Sigmoid colon (tissue), 7 donors: Measurements from ENCODE around the gene MOAP1. TPM values are rescaled to one million over a fixed set of nuclear protein-coding genes. Genes with fewer than 3 reads are reported as not detected.

Experiments
- DNase-seq: peaks from one replicate; pipeline ENCODE4 v3.0.0-alpha.2; 2019
- H3K27ac ChIP-seq, 4 donors: fragments of 200-600 bp; sonication (generic); one replicate each; pipeline ENCODE4 v1.5.1; 2016 to 2019; ENCODE audit warnings: mild to moderate bottlenecking in 1 of 4
- H3K27me3 ChIP-seq, 3 donors: fragments of 200-600 bp; sonication (generic); one replicate each; pipeline ENCODE4 v1.5.1; 2019; ENCODE audit warnings: mild to moderate bottlenecking in 1 of 3
- H3K36me3 ChIP-seq, 4 donors: fragments of 200-600 bp; sonication (generic); one replicate each; pipeline ENCODE4 v1.5.1; 2016 to 2019
- H3K4me1 ChIP-seq, 4 donors: fragments of 200-600 bp; sonication (generic); one replicate each; pipeline ENCODE4 v1.5.1; 2017 to 2019
- H3K4me3 ChIP-seq, 4 donors: fragments of 200-600 bp; sonication (generic); one replicate each; pipeline ENCODE4 v1.5.1; 2017 to 2019; ENCODE audit warnings: mild to moderate bottlenecking in 2 of 4, moderate library complexity in 1 of 4
- H3K9me3 ChIP-seq, 4 donors: fragments of 200-600 bp in 3 of 4; sonication (generic) in 3 of 4; one replicate each; pipeline versions ENCODE4 v1.5.1 to v1.6.1; 2013 to 2019
- EP300 ChIP-seq, 4 donors: sonication (generic); formaldehyde crosslinking; IDR thresholded peaks; one replicate each; pipeline ENCODE4 v1.6.1; 2017; ENCODE audit warnings: antibody characterized with exemption in 4 of 4
- POLR2A ChIP-seq, 2 donors: fragments of 450-650 bp; IDR thresholded peaks; one replicate each; pipeline ENCODE4 v1.6.1; 2016; ENCODE audit warnings: antibody characterized with exemption in 2 of 2, mild to moderate bottlenecking in 2 of 2, moderate library complexity in 2 of 2
- POLR2AphosphoS5 ChIP-seq, 4 donors: sonication (generic); formaldehyde crosslinking; IDR thresholded peaks; one replicate each; pipeline ENCODE4 v1.6.1; 2017; ENCODE audit warnings: antibody characterized with exemption in 4 of 4
- WGBS, 2 donors: extraction: QIAGEN DNeasy Blood & Tissue Kit; methylation state at CpG; one replicate each; pipeline ENCODE4 v1.1.7; 2013; 5-methylcytosine and 5-hydroxymethylcytosine counted together
- intact Hi-C: fragments of 100-400 bp; cut with DNase I; formaldehyde crosslinking; loops from one replicate; pipeline ENCODE4 v1.15.1; 2023
- polyA plus RNA-seq, 3 donors: library from polyadenylated mRNA; stranded (reverse); fragments of 200-250 nt; gene quantifications; one replicate each; pipeline ENCODE4 v1.2.3, GENCODE V29; 2013
- total RNA-seq, 4 donors: library from RNA; depleted of rRNA; stranded (reverse); fragments of >200 nt; gene quantifications; one replicate each; pipeline ENCODE4 v1.1.0, GENCODE V29; 2016
- TF ChIP-seq, protein P1 (sequence below), 4 experiments: fragments of 450-650 bp in 3 of 4; fragments of 200-600 bp in 1 of 4; IDR thresholded peaks; one replicate each; pipeline ENCODE4 v1.5.1; 2016 to 2019; ENCODE audit warnings: antibody characterized with exemption in 4 of 4, mild to moderate bottlenecking in 3 of 4, moderate library complexity in 2 of 4
- donor health status: healthy with polysubstance abuse.
- donor health status: Bipolar disorder and iron deficiency.
- donor health status: healthy.

The MOAP1 gene
- total and polyA plus RNA-seq, 7 donors, result 19.7 to 65.3 (median 31.3) TPM

DNA sequence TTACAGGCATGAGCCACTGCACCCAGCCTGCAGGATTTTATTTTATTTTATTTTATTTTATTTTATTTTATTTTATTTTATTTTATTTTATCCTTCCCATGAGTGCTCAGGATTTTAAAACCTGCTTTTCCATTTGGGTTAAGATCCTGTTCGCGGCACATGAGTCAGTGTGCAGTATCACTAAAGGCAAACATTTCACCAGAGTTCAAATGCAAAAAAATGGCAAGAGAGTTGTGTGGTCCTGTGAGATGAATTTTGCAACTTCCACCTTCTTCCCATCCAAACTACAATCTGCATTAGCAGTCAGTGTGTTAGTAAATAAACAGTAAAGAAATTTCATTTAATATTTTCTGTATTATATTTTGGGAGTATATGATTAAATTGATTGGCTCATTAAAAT, 29.0 kb downstream of the MOAP1 start:
- TF ChIP-seq POLR2AphosphoS5 (IDR thresholded peaks at IDR 0.05), result no peak
- no peak for TF ChIP-seq EP300 (IDR thresholded peaks at IDR 0.05)
- no peak for TF ChIP-seq POLR2A (IDR thresholded peaks at IDR 0.05)
- TF ChIP-seq, protein P1, sequence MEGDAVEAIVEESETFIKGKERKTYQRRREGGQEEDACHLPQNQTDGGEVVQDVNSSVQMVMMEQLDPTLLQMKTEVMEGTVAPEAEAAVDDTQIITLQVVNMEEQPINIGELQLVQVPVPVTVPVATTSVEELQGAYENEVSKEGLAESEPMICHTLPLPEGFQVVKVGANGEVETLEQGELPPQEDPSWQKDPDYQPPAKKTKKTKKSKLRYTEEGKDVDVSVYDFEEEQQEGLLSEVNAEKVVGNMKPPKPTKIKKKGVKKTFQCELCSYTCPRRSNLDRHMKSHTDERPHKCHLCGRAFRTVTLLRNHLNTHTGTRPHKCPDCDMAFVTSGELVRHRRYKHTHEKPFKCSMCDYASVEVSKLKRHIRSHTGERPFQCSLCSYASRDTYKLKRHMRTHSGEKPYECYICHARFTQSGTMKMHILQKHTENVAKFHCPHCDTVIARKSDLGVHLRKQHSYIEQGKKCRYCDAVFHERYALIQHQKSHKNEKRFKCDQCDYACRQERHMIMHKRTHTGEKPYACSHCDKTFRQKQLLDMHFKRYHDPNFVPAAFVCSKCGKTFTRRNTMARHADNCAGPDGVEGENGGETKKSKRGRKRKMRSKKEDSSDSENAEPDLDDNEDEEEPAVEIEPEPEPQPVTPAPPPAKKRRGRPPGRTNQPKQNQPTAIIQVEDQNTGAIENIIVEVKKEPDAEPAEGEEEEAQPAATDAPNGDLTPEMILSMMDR (IDR thresholded peaks at IDR 0.05), result no peak
- no peak for DNase-seq
- Histone ChIP-seq H3K27ac (no peak overlapping the region), H3K36me3 (no peaks in the 10 kb centered on the region), H3K27me3 (no peaks in the 10 kb centered on the region), H3K4me1 (no peaks in the 10 kb centered on the region), H3K9me3 (no peaks in the 10 kb centered on the region), H3K4me3 (no peak overlapping the region)
- intact Hi-C loops, result no loop called here
- WGBS, 2 donors, result 86 to 87% methylated on average over 2 of the region's 2 CpGs

DNA sequence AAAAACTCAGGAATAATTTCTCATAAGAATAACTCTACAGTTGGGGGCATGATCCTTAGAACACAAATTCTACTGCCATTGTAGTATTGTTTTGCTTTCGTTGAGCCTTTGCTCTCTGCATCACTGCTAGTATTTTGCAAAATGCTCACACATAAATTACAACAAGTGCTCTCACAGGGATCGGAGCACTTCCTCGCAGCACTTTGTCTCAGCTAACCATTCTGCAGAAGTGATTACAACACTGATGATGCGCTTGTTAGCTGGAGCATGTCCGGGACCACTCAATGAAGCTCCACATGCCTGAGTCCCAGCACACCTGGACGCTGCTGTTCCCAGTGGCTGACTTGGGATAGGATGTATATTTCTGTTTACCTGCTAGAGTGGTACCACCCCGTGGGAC, 31.6 kb downstream of the MOAP1 start:
- TF ChIP-seq, protein P1 (IDR thresholded peaks at IDR 0.05), result no peak
- TF ChIP-seq POLR2AphosphoS5 (IDR thresholded peaks at IDR 0.05) (no peak), POLR2A (IDR thresholded peaks at IDR 0.05) (no peak), EP300 (IDR thresholded peaks at IDR 0.05) (no peak)

DNA sequence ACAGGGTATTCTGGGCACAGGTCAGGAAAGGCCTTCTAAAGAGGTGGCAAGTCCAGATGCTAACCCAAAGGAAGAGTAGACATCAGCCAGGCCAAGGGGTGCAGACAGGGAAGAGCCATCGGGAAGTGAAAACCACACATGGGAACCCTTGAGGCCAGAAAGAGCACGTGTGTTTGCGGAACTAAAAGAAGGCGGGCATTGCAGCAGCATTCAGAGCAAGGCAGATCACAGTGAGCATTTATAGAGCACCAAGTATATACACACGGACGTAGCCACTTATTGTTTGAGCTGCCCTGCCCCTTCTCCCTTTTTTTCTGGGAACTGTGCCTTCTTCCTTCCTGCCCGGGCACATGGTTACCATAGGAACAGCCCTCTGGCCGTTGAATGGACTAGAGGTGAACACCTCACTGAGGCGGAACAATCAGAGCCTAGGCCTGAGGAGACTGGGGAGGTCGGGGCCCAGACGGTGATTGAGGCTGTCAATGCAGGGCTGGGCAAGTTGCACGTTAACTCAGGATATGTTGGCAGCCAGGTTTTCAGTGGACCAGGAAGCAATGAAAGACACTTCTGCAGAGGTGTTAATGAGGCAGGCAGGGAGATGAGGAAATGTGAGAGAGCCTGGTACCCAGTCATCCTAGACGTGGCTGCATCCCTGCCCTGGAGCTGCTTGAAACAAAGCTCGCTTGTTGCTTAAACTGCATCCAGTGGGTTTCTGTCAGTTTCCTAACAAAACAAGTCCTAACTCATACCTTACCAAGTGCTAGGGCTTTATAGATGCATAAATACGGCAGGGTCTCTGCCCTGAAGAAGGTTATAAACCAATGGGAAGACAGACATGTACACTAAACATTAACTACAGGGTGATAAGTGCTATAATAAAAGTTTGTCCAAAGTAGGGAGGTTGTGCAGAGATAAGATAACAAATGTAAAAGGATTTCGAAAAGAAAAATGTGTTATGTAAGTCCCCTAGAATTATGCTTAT, 34.2 kb downstream of the MOAP1 start:
- H3K36me3 ChIP-seq, result no peaks in the 10 kb centered on the region
- H3K27ac ChIP-seq, result no peak overlapping the region
- no peaks in the 10 kb centered on the region for H3K9me3 ChIP-seq
- no peak for TF ChIP-seq POLR2AphosphoS5 (IDR thresholded peaks at IDR 0.05)
- TF ChIP-seq, protein P1 (IDR thresholded peaks at IDR 0.05), result no peak
- TF ChIP-seq POLR2A (IDR thresholded peaks at IDR 0.05), result no peak
- no peak for TF ChIP-seq EP300 (IDR thresholded peaks at IDR 0.05)
- WGBS, 2 donors, result 14 to 44% methylated on average over 16 of the region's 16 CpGs
- intact Hi-C loops, result no loop called here
- no peak overlapping the region for H3K4me3 ChIP-seq
- no peaks in the 10 kb centered on the region for H3K27me3 ChIP-seq
- DNase-seq, result no peak
- H3K4me1 ChIP-seq, result no peaks in the 10 kb centered on the region

More for the DNA sequence above, 31.6 kb downstream of the MOAP1 start:
- Histone ChIP-seq H3K9me3 (no peaks in the 10 kb centered on the region), H3K27ac (no peak overlapping the region), H3K36me3 (no peaks in the 10 kb centered on the region), H3K27me3 (no peaks in the 10 kb centered on the region), H3K4me1 (no peaks in the 10 kb centered on the region), H3K4me3 (no peak overlapping the region)
- no peak for DNase-seq
- 86 to 88% methylated on average over 7 of the region's 7 CpGs for whole genome bisulfite sequencing, 2 donors
- intact Hi-C loops, result no loop called here

DNA sequence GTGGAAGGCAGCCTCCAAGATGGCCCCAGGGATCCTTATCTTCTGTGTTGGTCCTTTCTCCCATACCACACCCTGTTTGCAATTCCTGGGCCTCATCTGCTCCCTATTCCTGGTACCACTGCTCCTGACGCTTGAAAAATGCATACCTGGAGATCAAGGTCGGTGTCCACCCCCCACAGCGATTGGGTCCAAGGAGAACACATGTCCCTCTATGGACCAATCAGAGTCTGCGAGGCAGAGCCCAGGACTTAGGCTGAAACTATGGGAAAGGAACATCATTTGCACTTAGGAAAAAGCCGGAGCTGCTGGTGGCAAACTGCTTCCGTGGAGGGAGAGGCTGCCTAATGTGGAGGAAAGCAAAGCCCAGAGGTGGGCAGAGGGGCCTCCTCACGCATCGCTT, 35.7 kb downstream of the MOAP1 start:
- no peak overlapping the region for H3K27ac ChIP-seq
- 95 to 96% methylated on average over 8 of the region's 8 CpGs for WGBS, 2 donors
- H3K4me3 ChIP-seq, result no peak overlapping the region
- TF ChIP-seq POLR2A (IDR thresholded peaks at IDR 0.05) (no peak), POLR2AphosphoS5 (IDR thresholded peaks at IDR 0.05) (no peak), EP300 (IDR thresholded peaks at IDR 0.05) (no peak)
- TF ChIP-seq, protein P1 (IDR thresholded peaks at IDR 0.05), result no peak
- H3K4me1 ChIP-seq, result no peaks in the 10 kb centered on the region
- no peaks in the 10 kb centered on the region for H3K9me3 ChIP-seq
- H3K27me3 ChIP-seq, result no peaks in the 10 kb centered on the region
- intact Hi-C loops, result no loop called here
- no peaks in the 10 kb centered on the region for H3K36me3 ChIP-seq
- no peak for DNase-seq
